K562 (cell line): ENCODE results near the gene CXorf65. TPM values are rescaled to one million over a fixed set of nuclear protein-coding genes. Genes with fewer than 3 reads are reported as not detected.

Experiments
- NFE2 ChIP-seq: IDR thresholded peaks from 2 replicates; pipeline ENCODE4 v1.6.1; 2014; ENCODE audit warnings: antibody characterized with exemption, low read depth
- polyA plus RNA-seq, 8 experiments: library from polyadenylated mRNA; depleted of rRNA in 4 of 8; stranded (reverse) in 5 of 8; unstranded in 3 of 8; fragments of >200 nt; fragmentation: Nextera tagmentation in 2 of 8; fragmentation: Illumina TruSeq in 1 of 8; extraction: Ambion mirVana in 2 of 8; extraction: Trizol in 1 of 8; gene quantifications; 2 replicates each; pipeline versions ENCODE4 v1.2.1 to v1.2.3, GENCODE V29; 2011 to 2014; ENCODE audit warnings: inconsistent platforms in 1 of 8, missing spikeins in 1 of 8
- small RNA-seq: library from RNA; depleted of rRNA; stranded (forward); fragments of <200 nt; gene quantifications from one replicate; pipeline ENCODE3, GENCODE V24; 2014
- total RNA-seq, 7 experiments: library from RNA; depleted of rRNA in 6 of 7; stranded (reverse); fragments of >200 nt in 6 of 7; fragmentation: Illumina TruSeq in 2 of 7; extraction: Trizol in 2 of 7; gene quantifications; 2 replicates each; pipeline versions ENCODE4 v1.2.1 to v1.2.3, GENCODE V29; 2011 to 2021; ENCODE audit warnings: low replicate concordance in 1 of 7

The CXorf65 gene
- total and polyA plus RNA-seq, 9 of the 15 experiments (the other 6 are each of a cell fraction or from before 2014, with no cell fraction given), result 1.4 to 8.4 (median 2.9) TPM

DNA sequence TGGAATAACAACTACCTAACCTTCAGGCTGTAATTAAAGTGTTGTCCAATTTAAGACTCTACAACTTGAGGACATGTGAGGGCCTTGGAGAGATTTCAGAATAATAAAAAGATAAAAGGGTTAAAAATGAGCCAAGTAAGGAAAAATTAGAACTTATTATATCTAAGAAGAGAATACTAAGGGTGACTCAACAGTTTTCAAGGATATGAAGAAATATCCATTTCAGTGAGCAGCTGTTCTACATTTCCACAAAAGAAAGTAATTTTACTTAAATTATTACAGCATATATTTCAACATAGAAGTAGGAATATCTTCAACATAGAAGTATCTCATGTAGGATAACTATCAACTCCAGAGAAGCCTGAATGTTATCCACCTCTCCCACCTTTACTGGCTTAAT, 49.7 kb downstream of the CXorf65 start (continued):
- TF ChIP-seq NFE2, result peak; percentile 30; the same call in 1 of the 2 replicates
- TF ChIP-seq, all 486 proteins: peak for 7

Small RNA genes lying within 50 kb of the gene (small RNA-seq; reads per million reads assigned to genes)
- gene CXorf65, result not detected

Other genes starting within 250 kb of the CXorf65 start
Only the 7 nearest of the 11 such genes appear.
- gene SNX12, start 38.4 kb downstream of the CXorf65 start, total RNA-seq (2014; rRNA removed), result 28.1 and 34.2 TPM in 2 replicates
- 37.1 and 38.4 TPM in 2 replicates for gene SNX12, start 38.4 kb downstream of the CXorf65 start, total RNA-seq (2014; rRNA removed; fragmentation: Illumina TruSeq; extraction: Trizol)
- gene SNX12, start 38.4 kb downstream of the CXorf65 start, total RNA-seq (2015; rRNA removed; fragmentation: Illumina TruSeq; extraction: Trizol), result 35.3 and 37.8 TPM in 2 replicates
- gene SNX12, start 38.4 kb downstream of the CXorf65 start, total RNA-seq (2021), result 47.7 and 50.3 TPM in 2 replicates
- 32.7 and 47.6 TPM in 2 replicates for gene SNX12, start 38.4 kb downstream of the CXorf65 start, polyA plus RNA-seq (2011; rRNA removed)
- gene SNX12, start 38.4 kb downstream of the CXorf65 start, polyA plus RNA-seq (2014; fragmentation: Illumina TruSeq; extraction: Trizol), result 37.2 and 43.8 TPM in 2 replicates
- gene SNX12, start 38.4 kb downstream of the CXorf65 start, polyA plus RNA-seq (2014; fragmentation: Nextera tagmentation; extraction: Ambion mirVana), result 10 to 100 TPM; 12.7 to 13.9 TPM
- gene SNX12, start 38.4 kb downstream of the CXorf65 start, polyA plus RNA-seq (2014; rRNA removed), result 35.5 and 43.4 TPM in 2 replicates
- 11.5 and 12.8 TPM in 2 replicates for gene FOXO4, start 10.9 kb downstream of the CXorf65 start, total RNA-seq (2014; rRNA removed)
- gene FOXO4, start 10.9 kb downstream of the CXorf65 start, total RNA-seq (2014; rRNA removed; fragmentation: Illumina TruSeq; extraction: Trizol), result 7.6 and 8.7 TPM in 2 replicates
- 6.4 and 8.5 TPM in 2 replicates for gene FOXO4, start 10.9 kb downstream of the CXorf65 start, total RNA-seq (2015; rRNA removed; fragmentation: Illumina TruSeq; extraction: Trizol)
- 23.6 and 26.6 TPM in 2 replicates for gene FOXO4, start 10.9 kb downstream of the CXorf65 start, total RNA-seq (2021)
- gene FOXO4, start 10.9 kb downstream of the CXorf65 start, polyA plus RNA-seq (2011; rRNA removed), result 5.7 and 6.0 TPM in 2 replicates
- 18.5 and 19.1 TPM in 2 replicates for gene FOXO4, start 10.9 kb downstream of the CXorf65 start, polyA plus RNA-seq (2014; fragmentation: Illumina TruSeq; extraction: Trizol)
- gene FOXO4, start 10.9 kb downstream of the CXorf65 start, polyA plus RNA-seq (2014; fragmentation: Nextera tagmentation; extraction: Ambion mirVana), result under 1 TPM; 0.13 to 0.14 TPM
- gene FOXO4, start 10.9 kb downstream of the CXorf65 start, polyA plus RNA-seq (2014; rRNA removed), result 11.0 and 12.8 TPM in 2 replicates
- 5.5 and 7.5 TPM in 2 replicates for gene IL2RG, start 4.8 kb upstream of the CXorf65 start, total RNA-seq (2014; rRNA removed)
- 9.7 and 11.4 TPM in 2 replicates for gene IL2RG, start 4.8 kb upstream of the CXorf65 start, total RNA-seq (2014; rRNA removed; fragmentation: Illumina TruSeq; extraction: Trizol)
- gene IL2RG, start 4.8 kb upstream of the CXorf65 start, total RNA-seq (2015; rRNA removed; fragmentation: Illumina TruSeq; extraction: Trizol), result 6.1 and 7.5 TPM in 2 replicates
- gene IL2RG, start 4.8 kb upstream of the CXorf65 start, total RNA-seq (2021), result 18.0 and 19.7 TPM in 2 replicates
- 43.0 and 55.4 TPM in 2 replicates for gene IL2RG, start 4.8 kb upstream of the CXorf65 start, polyA plus RNA-seq (2011; rRNA removed)
- 45.8 and 52.7 TPM in 2 replicates for gene IL2RG, start 4.8 kb upstream of the CXorf65 start, polyA plus RNA-seq (2014; fragmentation: Illumina TruSeq; extraction: Trizol)
- 10 to 100 TPM; 17.4 to 27.4 TPM for gene IL2RG, start 4.8 kb upstream of the CXorf65 start, polyA plus RNA-seq (2014; fragmentation: Nextera tagmentation; extraction: Ambion mirVana)
- 23.9 and 25.8 TPM in 2 replicates for gene IL2RG, start 4.8 kb upstream of the CXorf65 start, polyA plus RNA-seq (2014; rRNA removed)
- 18.4 and 23.1 TPM in 2 replicates for gene MED12, start 11.9 kb upstream of the CXorf65 start, total RNA-seq (2014; rRNA removed)
- 7.7 and 8.6 TPM in 2 replicates for gene MED12, start 11.9 kb upstream of the CXorf65 start, total RNA-seq (2014; rRNA removed; fragmentation: Illumina TruSeq; extraction: Trizol)
- 7.7 and 10.3 TPM in 2 replicates for gene MED12, start 11.9 kb upstream of the CXorf65 start, total RNA-seq (2015; rRNA removed; fragmentation: Illumina TruSeq; extraction: Trizol)
- gene MED12, start 11.9 kb upstream of the CXorf65 start, total RNA-seq (2021), result 47.3 and 49.7 TPM in 2 replicates
- gene MED12, start 11.9 kb upstream of the CXorf65 start, polyA plus RNA-seq (2011; rRNA removed), result 8.5 and 19.1 TPM in 2 replicates
- 26.7 and 31.0 TPM in 2 replicates for gene MED12, start 11.9 kb upstream of the CXorf65 start, polyA plus RNA-seq (2014; fragmentation: Illumina TruSeq; extraction: Trizol)
- gene MED12, start 11.9 kb upstream of the CXorf65 start, polyA plus RNA-seq (2014; fragmentation: Nextera tagmentation; extraction: Ambion mirVana), result 1 to 10 TPM; 1.6 to 2.8 TPM
- 15.6 and 17.7 TPM in 2 replicates for gene MED12, start 11.9 kb upstream of the CXorf65 start, polyA plus RNA-seq (2014; rRNA removed)
- 0.05 and 0.12 TPM in 2 replicates for gene NLGN3, start 38.1 kb upstream of the CXorf65 start, total RNA-seq (2014; rRNA removed)
- 0.22 TPM in 2 replicates for gene NLGN3, start 38.1 kb upstream of the CXorf65 start, total RNA-seq (2014; rRNA removed; fragmentation: Illumina TruSeq; extraction: Trizol)
- 0.23 and 0.25 TPM in 2 replicates for gene NLGN3, start 38.1 kb upstream of the CXorf65 start, total RNA-seq (2015; rRNA removed; fragmentation: Illumina TruSeq; extraction: Trizol)
- 0.69 TPM in 2 replicates for gene NLGN3, start 38.1 kb upstream of the CXorf65 start, total RNA-seq (2021)
- 0.40 and 0.79 TPM in 2 replicates for gene NLGN3, start 38.1 kb upstream of the CXorf65 start, polyA plus RNA-seq (2011; rRNA removed)
- gene NLGN3, start 38.1 kb upstream of the CXorf65 start, polyA plus RNA-seq (2014; fragmentation: Illumina TruSeq; extraction: Trizol), result 0.65 and 0.80 TPM in 2 replicates
- under 1 TPM; 0.03 to 0.11 TPM for gene NLGN3, start 38.1 kb upstream of the CXorf65 start, polyA plus RNA-seq (2014; fragmentation: Nextera tagmentation; extraction: Ambion mirVana)
- 0.81 and 0.86 TPM in 2 replicates for gene NLGN3, start 38.1 kb upstream of the CXorf65 start, polyA plus RNA-seq (2014; rRNA removed)
- not detected in 2 replicates for gene GJB1, start 116.5 kb upstream of the CXorf65 start, total RNA-seq (2014; rRNA removed)
- gene GJB1, start 116.5 kb upstream of the CXorf65 start, total RNA-seq (2014; rRNA removed; fragmentation: Illumina TruSeq; extraction: Trizol), result not detected in 2 replicates
- not detected in 2 replicates for gene GJB1, start 116.5 kb upstream of the CXorf65 start, total RNA-seq (2015; rRNA removed; fragmentation: Illumina TruSeq; extraction: Trizol)
- 0.11 TPM in 1 of 2 replicates, not detected in the other for gene GJB1, start 116.5 kb upstream of the CXorf65 start, total RNA-seq (2021)
- not detected in 2 replicates for gene GJB1, start 116.5 kb upstream of the CXorf65 start, polyA plus RNA-seq (2011; rRNA removed)
- not detected in 2 replicates for gene GJB1, start 116.5 kb upstream of the CXorf65 start, polyA plus RNA-seq (2014; fragmentation: Illumina TruSeq; extraction: Trizol)
- gene GJB1, start 116.5 kb upstream of the CXorf65 start, polyA plus RNA-seq (2014; fragmentation: Nextera tagmentation; extraction: Ambion mirVana), result not detected
- gene GJB1, start 116.5 kb upstream of the CXorf65 start, polyA plus RNA-seq (2014; rRNA removed), result not detected in 2 replicates
- 14.9 and 18.7 TPM in 2 replicates for gene ZMYM3, start 147.4 kb upstream of the CXorf65 start, total RNA-seq (2014; rRNA removed)
- gene ZMYM3, start 147.4 kb upstream of the CXorf65 start, total RNA-seq (2014; rRNA removed; fragmentation: Illumina TruSeq; extraction: Trizol), result 12.3 and 14.3 TPM in 2 replicates
- 17.7 and 20.0 TPM in 2 replicates for gene ZMYM3, start 147.4 kb upstream of the CXorf65 start, total RNA-seq (2015; rRNA removed; fragmentation: Illumina TruSeq; extraction: Trizol)
- 34.6 and 36.3 TPM in 2 replicates for gene ZMYM3, start 147.4 kb upstream of the CXorf65 start, total RNA-seq (2021)
- 16.8 and 27.4 TPM in 2 replicates for gene ZMYM3, start 147.4 kb upstream of the CXorf65 start, polyA plus RNA-seq (2011; rRNA removed)
- 29.2 and 34.4 TPM in 2 replicates for gene ZMYM3, start 147.4 kb upstream of the CXorf65 start, polyA plus RNA-seq (2014; fragmentation: Illumina TruSeq; extraction: Trizol)
- 1 to 10 TPM; 4.3 to 5.1 TPM for gene ZMYM3, start 147.4 kb upstream of the CXorf65 start, polyA plus RNA-seq (2014; fragmentation: Nextera tagmentation; extraction: Ambion mirVana)
- 21.1 and 23.6 TPM in 2 replicates for gene ZMYM3, start 147.4 kb upstream of the CXorf65 start, polyA plus RNA-seq (2014; rRNA removed)